GM19035 (cell line): ENCODE measurements around the gene VAPA.
"Not testable (repeated sequence)": the region's sequence is repeated elsewhere in the genome, so short reads cannot be mapped to it uniquely, and the experiment has no call there.

Experiments
- ATAC-seq: cut with Tn5 transposase; IDR thresholded peaks from one replicate; pipeline ENCODE4 v1.9.1; 2021; ENCODE audit not compliant: unreplicated experiment

VAPA gene

DNA sequence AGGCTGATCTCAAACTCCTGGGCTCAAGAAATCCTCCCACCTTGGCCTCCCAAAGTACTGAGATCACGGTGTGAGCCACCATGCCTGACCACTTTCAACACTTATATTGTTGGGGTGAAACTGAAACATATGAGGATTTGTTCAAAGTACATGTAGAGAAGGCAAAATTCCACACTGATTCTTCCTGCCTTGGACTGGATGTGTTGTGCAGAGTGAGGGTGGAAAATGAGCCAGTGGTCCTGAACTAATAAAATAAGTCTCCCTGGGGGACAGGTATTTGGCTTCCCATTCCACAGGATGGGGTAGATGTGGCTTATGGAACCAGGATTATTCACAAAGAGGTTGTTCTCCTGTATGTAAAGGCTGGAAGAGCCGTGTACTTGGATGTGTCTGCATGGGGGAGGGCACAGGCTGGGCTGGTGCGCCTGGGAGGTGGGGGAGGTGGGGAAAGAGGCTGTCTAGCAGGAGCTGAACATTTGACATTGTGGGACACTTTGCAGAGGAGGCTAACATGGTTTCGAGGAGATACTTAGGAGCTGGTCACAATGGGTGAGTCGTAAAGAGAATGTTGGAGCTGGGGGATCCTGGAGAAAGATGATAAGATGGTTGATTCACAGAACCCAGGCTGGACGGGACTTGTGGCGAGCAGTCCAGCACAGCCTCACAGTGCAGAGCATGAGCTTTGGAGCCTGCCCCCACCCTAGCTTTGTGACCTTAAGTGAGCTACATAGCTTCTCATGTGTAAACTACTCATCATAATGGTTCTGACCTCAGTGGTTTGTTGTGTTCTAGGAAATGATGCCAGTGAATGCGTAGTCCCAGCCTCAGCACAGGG, 28.4 kb upstream of the VAPA start, which contains the start of gene TXNDC2:
TSS of gene TXNDC2 (plus strand) at position 804 of the 835 bp plus-strand sequence. CDS start 708 bp downstream, outside the sequence.
- no peak for ATAC-seq

DNA sequence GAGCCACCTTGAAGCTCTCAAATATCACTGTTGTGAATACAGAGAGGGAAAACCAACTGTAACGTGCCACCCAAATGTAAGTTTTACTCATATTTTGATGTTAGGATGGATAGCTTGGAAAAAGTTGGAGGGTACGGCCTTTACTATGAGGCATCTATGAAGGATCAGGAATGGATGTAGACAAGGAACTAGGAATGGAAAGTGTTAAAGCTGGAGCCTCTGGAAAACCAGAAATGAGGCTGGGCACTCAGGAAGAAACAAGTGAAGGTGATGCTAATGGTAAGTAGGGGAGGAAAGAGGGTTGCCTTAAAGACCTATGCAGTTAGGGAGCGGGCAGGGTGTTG, 27.8 kb upstream of the VAPA start:
- ATAC-seq: no peak

DNA sequence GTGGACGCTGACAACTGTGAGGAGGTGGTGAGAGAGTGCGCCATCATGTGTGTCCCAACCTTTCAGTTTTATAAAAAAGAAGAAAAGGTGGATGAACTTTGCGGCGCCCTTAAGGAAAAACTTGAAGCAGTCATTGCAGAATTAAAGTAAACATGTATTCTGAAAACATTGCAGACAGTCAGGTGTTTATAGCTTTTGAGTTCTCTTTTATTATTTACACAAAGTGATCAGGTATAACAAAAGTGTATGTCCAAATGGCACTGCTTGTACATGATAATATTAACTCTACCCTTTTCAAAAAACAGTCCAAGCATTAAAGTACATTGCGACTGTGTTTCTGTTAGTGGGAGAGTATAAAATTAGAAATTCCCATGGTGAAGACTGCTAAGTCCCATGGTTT, 25.8 kb upstream of the VAPA start:
- ATAC-seq: no peak

DNA sequence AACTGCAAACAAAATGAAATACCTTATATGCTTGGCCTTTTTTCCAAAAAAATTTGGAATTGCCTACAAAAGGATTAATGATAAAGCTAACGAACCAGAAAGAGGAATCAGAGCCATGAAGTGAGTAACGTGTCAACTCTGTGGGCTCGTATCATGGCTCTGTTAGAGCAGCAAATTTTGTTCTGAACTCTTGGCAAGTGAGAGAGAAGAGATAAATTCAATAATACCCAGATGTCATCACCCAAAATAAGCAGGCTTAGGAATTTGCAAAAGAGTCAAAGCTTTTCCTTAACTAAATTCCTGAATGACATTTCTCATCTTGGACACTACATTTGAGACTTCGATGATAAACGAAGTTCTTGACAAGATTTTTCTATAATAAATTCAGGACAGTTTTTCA, 23.6 kb upstream of the VAPA start:
- no peak for ATAC-seq

- ATAC-seq: no peak
These were observed 22.9 kb upstream of the VAPA start for GRCh38 chr18:9890957-9891356.

DNA sequence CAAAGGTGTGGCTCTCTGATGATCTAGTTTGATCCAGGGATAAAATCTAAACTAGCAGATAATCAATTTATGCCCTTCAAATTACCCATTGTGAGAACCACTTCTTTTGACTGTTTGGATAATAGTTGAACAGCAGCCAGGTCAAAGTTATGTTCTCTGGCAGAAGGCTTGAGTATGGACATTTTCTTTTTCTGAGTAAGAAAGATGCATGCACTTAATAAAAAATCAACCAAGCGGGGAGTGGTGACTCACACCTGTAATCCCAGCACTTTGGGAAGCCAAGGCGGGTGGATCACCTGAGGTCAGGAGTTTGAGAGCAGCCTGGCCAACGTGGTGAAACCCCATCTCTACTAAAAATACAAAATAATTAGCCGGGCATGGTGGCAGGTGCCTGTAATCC, 22.3 kb upstream of the VAPA start:
- ATAC-seq: not testable (repeated sequence)

- ATAC-seq: no peak
These were observed 19.3 kb upstream of the VAPA start for GRCh38 chr18:9894454-9895068.

- no peak for ATAC-seq
These were observed 16.7 kb upstream of the VAPA start for GRCh38 chr18:9897129-9897528.

DNA sequence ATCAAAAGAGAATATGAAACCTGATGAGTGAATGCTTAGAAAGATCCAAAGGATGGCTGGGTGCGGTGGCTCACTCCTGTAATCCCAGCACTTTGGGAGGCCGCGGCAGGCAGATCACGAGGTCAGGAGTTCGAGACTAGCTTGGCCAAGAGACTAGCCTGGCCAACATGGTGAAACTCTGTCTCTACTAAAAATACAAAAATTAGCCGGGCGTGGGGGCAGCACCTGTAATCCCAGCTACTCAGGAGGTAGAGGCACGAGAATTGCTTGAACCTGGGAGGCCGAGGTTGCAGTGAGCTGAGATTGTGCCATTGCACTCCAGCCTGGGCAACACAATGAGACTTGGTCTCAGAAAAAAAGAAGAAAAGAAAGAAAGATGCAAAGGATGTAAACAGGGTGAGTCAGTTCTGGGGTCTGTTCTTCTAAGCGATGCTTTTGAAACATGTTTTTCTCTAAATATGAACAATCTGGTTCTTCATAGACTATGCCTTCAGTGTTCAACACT, 16.0 kb upstream of the VAPA start:
- not testable (repeated sequence) for ATAC-seq

DNA sequence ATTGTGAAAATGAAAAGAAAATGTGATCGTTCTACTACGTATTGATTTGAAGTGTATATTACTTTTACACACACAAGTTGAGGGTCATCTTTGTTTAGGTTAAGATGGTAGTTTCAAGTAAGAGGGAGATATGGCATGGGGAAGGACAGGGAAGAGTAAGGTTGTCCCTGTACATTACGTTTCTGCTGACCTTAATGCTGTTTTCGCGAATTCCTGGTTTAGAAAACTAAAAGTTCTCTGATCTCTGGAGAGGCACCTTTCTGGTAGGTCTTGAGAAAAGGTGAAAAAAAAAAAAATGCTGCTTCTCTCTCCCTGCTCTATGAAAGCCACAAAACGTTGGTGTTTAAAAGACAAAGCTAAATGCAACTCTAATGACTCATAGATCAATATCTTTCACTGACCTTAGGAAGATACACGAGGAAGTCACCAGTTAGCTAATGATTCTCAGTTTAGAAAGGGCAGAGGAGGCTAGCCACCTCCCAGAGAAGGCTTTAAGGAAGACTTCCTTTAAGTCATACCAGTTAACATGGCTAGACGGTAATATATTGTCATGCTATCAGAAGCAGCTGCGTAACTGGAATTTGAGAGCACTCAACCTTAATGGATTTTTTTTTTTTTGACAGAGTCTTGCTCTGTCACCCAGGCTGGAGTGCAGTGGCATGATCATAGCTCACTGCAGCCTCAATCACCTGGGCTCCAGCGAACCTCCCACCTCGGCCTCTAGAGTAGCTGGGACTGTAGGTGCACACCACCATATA, 14.8 kb upstream of the VAPA start:
- no peak for ATAC-seq

DNA sequence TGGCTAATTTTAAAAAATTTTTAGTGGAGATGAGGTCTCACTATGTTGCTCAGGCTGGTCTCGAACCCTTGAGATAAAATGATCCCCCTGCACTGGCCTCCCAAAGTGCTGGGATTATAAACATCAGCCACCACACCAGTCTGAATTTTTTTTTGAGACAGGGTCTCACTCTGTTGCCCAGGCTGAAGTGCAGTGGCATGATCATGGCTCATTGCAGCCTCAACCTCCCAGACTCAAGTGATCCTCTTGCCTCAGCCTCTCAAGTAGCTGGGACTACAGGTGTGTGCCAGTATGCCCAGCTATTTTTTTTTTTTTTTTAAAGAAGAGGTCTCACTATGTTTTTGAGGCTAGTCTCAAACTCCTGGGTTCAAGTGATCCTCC, 14.3 kb upstream of the VAPA start:
- ATAC-seq: not testable (repeated sequence)

GRCh38 chr18:9900699-9901098, 13.1 kb upstream of the VAPA start:
- ATAC-seq: no peak

DNA sequence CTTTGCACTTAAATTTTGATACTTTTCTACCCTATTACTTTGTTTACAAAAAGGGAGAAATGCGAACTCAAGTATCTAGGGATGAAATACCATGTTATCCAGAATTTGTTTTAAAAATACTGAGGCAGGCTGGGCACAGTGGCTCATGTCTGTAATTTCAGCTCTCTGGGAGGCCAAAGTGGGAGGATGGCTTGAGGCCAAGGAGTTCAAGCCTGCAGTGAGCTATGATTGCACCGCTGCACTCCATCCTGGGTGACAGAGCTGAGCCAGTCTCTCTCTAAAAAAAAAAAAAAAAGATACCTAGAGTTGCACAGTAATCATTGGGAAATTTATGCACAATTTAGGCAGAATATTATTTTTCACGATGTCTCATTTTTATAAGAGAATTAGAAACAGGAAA, 12.4 kb upstream of the VAPA start:
- no peak for ATAC-seq

DNA sequence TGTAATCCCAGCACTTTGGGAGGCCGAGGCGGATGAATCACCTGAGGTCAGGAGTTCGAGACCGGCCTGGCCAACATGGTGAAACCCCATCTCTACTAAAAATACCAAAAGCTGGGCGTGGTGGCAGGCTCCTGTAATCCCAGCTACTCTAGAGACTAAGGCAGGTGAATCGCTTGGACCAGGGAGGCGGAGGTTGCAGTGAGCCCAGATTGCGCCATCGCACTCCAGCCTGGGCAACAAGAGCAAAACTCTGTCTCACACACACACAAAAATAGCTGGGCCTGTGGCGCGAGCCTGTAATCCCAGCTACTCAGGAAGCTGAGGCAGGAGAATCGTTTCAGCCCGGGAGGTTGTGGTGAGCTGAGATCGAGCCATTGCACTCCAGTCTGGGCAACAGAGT, 11.6 kb upstream of the VAPA start:
- ATAC-seq: not testable (repeated sequence)

- ATAC-seq: no peak
These were observed 11.0 kb upstream of the VAPA start for GRCh38 chr18:9902832-9903231.

GRCh38 chr18:9905401-9905922, 8.4 kb upstream of the VAPA start:
- ATAC-seq: no peak

DNA sequence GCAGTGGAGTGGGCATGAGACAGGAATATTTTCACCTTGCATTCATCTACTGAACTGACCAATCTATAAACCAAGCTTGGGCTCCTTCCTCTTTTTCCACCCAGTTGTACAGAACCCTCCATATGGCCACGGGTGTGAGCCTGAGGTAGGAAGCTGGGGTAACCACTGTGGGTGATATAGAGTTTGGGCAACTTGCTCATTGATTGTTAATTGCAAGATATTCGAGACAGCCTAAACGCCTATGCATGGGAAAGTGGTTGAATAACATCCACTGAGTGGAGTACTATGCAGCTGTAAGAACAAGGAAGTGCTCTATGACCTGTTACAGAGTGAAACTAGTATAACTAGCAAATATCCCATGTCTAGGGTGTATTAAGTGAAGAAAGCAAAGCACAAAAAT, 7.3 kb upstream of the VAPA start:
- ATAC-seq: no peak

- ATAC-seq: no peak
These were observed 5.9 kb upstream of the VAPA start for GRCh38 chr18:9907867-9908266.

DNA sequence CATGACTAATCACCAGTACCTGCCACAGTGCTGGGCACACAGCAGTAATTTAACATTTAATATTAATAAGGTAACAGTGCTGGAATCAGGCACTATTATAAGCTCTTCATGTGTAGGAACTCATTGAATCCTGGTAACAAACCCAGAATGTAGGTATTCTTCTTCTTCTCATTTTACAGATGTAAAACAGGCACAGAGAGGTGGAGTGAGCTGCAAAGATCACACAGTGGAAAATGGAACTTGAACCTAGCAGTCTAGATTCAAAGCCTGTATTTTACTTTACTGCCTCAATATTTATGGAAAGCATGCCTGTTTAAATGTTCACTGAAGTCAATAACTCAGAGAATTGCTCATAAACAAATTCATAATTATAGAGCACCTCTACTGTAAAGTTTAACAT, 3.7 kb upstream of the VAPA start:
- ATAC-seq: no peak

DNA sequence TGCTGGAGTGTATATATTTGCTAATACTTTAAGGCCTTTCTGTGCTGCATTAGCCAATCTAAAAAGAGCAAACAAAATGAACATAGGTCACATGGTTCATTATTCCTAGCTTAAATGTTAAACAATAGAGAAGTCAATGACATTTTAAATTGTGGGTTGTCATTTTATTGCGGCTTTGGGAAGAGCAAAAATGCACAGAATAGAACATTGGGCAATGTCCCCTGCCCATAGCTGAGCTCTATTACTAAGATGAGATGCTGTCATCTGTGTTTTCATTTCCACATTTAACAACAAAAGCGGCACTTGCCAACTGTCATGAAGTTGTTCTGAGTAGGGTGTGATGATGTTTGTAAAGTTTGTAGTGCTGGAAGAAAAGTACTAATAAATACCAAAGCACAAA, 3.2 kb upstream of the VAPA start:
- ATAC-seq: no peak

DNA sequence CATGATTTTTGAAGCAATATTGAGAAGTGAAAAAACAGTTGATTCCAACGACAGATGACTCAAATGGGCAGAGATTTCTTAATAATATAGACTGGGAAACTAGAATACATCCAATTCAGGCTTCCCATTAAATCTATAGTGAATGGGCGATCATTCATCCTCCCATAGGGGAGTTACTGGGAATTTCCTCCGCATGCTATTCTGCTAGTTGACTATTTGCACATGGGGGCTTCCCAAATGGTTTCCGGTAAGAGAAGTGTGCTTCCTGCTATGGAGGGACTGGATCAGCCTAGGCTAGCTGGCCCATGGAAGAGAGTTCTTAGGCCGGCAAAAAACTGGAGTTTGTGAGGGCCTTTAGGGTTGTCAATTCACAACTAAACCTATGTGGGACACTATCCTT, 2.6 kb upstream of the VAPA start:
- no peak for ATAC-seq

GRCh38 chr18:9912285-9912684, 1.5 kb upstream of the VAPA start:
- ATAC-seq: not testable (repeated sequence)
